ENCODE data around the gene EXOSC10.
"Not testable (repeated sequence)": the region's sequence is repeated elsewhere in the genome, so short reads cannot be mapped to it uniquely, and the experiment has no call there.

EXOSC10 gene

DNA sequence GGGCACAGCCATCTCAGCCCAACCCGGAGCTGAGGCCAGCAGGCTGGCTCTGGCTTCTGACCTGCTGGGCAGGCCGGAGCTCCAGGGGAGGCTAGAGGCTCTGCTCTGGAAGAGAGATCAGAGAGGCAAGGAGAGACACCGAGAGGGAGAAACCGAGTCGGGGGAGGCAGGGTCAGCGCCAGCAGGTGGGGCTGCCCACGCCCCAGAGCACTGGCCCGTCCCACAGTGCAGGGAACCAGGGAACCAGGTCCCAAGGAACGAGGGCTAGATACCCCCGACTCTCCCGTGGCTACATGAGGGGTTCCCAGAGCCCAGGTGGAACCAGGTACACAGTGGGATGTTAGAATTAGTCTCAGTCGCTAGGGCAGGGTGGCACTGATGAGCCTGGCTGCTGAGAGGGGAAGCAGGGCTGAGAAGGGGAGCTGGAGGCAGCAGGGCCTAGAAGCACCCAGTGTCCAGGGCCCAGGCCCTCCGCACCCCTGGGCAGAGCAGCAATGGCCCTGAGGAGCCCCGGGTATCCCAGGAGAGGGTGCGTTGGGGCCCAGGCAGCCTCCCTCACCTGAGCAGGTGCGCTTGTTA, 54.7 kb downstream of the EXOSC10 start:
- DNase-seq, result peak in 1 of 2 donors; percentile 44
- no peak overlapping the region for H3K4me3 ChIP-seq
- H3K4me1 ChIP-seq, result no peaks in the 10 kb centered on the region
- intact Hi-C loops (cut with DNase I; ENCODE audit: low total_unique reads), result loop anchor here (5.0 kb wide), 1 partner anchor 602 kb away; no protein-coding TSS in a partner anchor
- H3K9me3 ChIP-seq, result no peaks in the 10 kb centered on the region
- no peak overlapping the region for H3K27ac ChIP-seq
- TF ChIP-seq, protein P1, sequence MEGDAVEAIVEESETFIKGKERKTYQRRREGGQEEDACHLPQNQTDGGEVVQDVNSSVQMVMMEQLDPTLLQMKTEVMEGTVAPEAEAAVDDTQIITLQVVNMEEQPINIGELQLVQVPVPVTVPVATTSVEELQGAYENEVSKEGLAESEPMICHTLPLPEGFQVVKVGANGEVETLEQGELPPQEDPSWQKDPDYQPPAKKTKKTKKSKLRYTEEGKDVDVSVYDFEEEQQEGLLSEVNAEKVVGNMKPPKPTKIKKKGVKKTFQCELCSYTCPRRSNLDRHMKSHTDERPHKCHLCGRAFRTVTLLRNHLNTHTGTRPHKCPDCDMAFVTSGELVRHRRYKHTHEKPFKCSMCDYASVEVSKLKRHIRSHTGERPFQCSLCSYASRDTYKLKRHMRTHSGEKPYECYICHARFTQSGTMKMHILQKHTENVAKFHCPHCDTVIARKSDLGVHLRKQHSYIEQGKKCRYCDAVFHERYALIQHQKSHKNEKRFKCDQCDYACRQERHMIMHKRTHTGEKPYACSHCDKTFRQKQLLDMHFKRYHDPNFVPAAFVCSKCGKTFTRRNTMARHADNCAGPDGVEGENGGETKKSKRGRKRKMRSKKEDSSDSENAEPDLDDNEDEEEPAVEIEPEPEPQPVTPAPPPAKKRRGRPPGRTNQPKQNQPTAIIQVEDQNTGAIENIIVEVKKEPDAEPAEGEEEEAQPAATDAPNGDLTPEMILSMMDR (IDR thresholded peaks at IDR 0.05), result no peak
- no peaks in the 10 kb centered on the region for H3K36me3 ChIP-seq
- H3K27me3 ChIP-seq, result peaks cover 0 to 21% of the 10 kb centered on the region in 2 donors

DNA sequence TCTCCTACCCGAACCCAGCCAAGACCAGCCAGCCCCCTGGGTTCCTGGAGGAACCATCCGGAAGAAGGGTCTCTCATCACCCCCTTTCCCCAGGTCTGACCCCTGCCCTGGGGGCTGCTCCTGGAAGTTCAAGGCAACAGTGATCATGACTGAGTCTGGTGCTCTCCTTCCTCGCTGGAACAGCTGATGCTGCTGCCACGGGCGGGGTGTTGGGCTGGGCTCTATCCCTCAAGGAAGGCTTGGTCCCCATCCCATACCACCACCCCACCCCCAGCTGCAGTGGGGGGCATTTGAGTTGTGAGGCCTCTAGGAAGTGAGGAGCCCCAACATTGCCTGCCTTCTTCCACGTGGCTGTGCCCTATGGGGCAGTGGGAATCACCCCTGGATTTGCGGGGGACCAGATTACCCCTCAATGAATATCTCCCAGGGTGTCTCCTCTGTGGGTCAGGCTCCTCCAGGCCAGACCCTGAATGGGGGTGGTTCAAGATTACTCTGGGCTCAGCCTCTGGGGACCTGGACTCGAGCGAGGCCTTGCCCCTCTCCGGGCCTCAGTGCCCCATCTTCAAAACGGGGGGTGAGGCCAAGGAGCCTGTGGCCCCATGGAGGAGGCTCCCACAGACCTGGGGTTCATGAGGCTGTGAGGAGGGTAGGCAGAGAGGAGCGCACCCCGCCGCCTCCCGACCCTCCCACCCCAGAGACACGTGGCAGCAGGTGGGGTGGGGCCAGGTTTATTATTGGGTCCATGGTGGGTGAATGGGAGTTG, 55.4 kb downstream of the EXOSC10 start:
- Histone ChIP-seq H3K9me3 (no peaks in the 10 kb centered on the region), H3K36me3 (no peaks in the 10 kb centered on the region), H3K4me3 (no peak overlapping the region), H3K27me3 (peaks cover 0 to 21% of the 10 kb centered on the region in 2 donors), H3K27ac (no peak overlapping the region), H3K4me1 (no peaks in the 10 kb centered on the region)
- intact Hi-C loops (cut with DNase I; ENCODE audit: low total_unique reads), result loop anchor here (5.0 kb wide), 1 partner anchor 603 kb away; no protein-coding TSS in a partner anchor
- TF ChIP-seq, protein P1 (IDR thresholded peaks at IDR 0.05), result no peak
- DNase-seq, result peak in 1 of 2 donors; percentile 52

DNA sequence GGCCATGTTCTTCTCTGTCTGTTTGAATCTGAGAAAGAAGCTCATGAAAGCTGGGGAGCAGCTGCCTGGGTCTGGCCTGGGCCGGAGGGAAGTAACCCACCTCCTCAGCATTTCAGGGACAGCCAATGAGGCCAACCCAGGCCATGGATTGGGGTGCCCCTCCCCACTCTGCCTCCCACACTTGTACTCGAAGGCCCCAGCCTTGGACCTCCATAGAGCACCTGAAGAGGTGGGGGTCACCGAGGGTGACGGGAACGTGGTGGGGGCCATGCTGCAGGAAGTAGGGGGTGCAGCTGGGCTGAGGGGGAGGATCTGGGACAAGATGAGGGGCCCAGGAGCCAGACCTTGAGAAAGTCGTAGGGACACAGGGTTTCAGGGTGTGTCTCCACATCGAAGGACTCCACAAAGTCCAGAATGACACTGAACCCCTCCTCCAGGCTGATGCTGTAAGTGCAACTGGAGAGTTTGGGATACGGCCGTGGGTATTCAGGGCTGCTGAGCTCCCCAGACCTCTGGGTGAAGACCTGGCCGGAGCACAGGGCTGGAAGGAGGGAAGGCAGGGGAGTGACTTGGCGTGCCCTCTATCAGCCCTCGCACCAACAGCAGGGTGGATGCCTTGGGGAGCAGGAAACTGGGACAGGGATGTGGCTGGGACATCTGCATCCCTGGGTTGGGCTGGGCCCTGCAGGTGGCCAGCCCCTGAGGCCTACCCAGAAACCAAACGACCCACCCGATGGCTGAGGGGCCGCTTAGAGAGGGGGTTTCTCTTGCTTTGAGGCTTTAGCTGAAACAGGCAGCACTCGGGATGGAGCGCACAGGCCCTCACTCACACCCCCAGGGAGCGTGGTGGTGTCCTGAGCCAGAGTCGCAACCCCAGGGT, 56.4 kb downstream of the EXOSC10 start:
- Histone ChIP-seq H3K9me3 (no peaks in the 10 kb centered on the region), H3K36me3 (no peaks in the 10 kb centered on the region), H3K27ac (no peak overlapping the region), H3K4me1 (peaks cover 0 to 3% (median 1%) of the 10 kb centered on the region in 4 donors), H3K4me3 (no peak overlapping the region), H3K27me3 (peaks cover 0 to 21% of the 10 kb centered on the region in 2 donors)
- intact Hi-C loops (cut with DNase I; ENCODE audit: low total_unique reads), result loop anchor here (5.0 kb wide), 1 partner anchor 604 kb away; no protein-coding TSS in a partner anchor
- TF ChIP-seq, protein P1 (IDR thresholded peaks at IDR 0.05), result no peak
- DNase-seq, result peak in 1 of 2 donors; percentile 55

DNA sequence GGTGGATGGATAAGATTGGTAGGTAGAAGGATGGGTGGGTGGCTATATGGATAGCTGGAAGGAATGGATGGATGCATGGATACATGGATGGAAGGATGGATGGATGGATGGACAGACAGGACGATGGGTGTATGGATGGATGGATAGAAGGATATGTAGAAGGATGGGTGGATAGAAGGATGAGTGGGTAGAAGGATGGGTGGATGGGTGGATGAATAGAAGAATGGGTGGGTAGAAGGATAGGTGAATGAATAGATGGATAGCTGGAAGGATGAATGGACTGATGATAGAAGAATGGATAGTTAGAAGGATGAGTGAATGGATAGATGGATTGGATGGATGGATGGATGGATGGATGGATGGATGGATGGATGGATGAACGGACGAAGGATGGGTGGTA, 57.6 kb downstream of the EXOSC10 start:
- DNase-seq, result no peak
- Histone ChIP-seq H3K27ac (no peak overlapping the region), H3K4me1 (peaks cover 0 to 8% (median 6%) of the 10 kb centered on the region in 4 donors), H3K27me3 (peaks cover 0 to 21% of the 10 kb centered on the region in 2 donors), H3K9me3 (no peaks in the 10 kb centered on the region), H3K4me3 (no peak overlapping the region), H3K36me3 (no peaks in the 10 kb centered on the region)
- intact Hi-C loops (cut with DNase I; ENCODE audit: low total_unique reads), result loop anchor here (5.0 kb wide), 1 partner anchor 605 kb away; no protein-coding TSS in a partner anchor
- TF ChIP-seq, protein P1 (IDR thresholded peaks at IDR 0.05), result no peak

DNA sequence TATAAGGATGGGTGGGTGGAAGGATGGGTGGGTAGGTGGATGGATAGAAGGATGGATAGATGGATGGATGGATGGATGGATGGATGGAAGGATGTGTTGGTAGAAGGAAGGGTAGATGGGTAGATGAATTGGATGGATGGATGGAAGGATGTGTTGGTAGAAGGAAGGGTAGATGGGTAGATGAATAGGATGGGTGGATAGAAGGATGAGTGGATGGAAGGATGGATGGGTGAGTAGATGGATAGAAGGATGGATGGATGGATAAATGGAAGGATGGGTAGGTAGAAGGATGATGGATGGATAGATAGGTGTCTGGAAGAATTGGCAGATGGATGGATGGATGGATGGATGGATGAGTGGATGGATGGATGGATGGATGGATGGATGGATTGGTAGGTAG, 58.6 kb downstream of the EXOSC10 start:
- DNase-seq, result no peak
- no peaks in the 10 kb centered on the region for H3K36me3 ChIP-seq
- intact Hi-C loops (cut with DNase I; ENCODE audit: low total_unique reads), result loop anchor here (5.0 kb wide), 1 partner anchor 606 kb away; no protein-coding TSS in a partner anchor
- no peak overlapping the region for H3K27ac ChIP-seq
- peaks cover 0 to 8% (median 6%) of the 10 kb centered on the region in 4 donors for H3K4me1 ChIP-seq
- peaks cover 0 to 21% of the 10 kb centered on the region in 2 donors for H3K27me3 ChIP-seq
- H3K9me3 ChIP-seq, result no peaks in the 10 kb centered on the region
- TF ChIP-seq, protein P1 (IDR thresholded peaks at IDR 0.05), result no peak
- no peak overlapping the region for H3K4me3 ChIP-seq

DNA sequence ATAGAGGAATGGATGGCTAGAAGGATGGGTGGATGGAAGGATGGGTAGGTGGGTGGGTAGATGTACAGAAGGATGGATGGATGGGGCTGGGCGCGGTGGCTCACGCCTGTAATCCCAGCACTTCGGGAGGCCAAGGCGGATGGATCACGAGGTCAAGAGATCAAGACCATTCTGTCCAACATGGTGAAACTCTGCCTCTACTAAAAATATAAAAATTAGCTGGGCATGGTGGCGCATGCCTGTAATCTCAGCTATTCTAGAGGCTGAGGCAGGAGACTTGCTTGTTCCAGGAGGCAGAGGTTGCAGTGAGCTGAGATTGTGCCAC, 59.6 kb downstream of the EXOSC10 start:
- DNase-seq, result not testable (repeated sequence)

More for the DNA sequence above, 59.6 kb downstream of the EXOSC10 start:
- not testable (repeated sequence) for H3K27ac ChIP-seq, H3K9me3 ChIP-seq, H3K4me1 ChIP-seq, H3K4me3 ChIP-seq, H3K36me3 ChIP-seq
- H3K27me3 ChIP-seq, result peaks cover 0 to 16% of the 10 kb centered on the region in 2 donors
- intact Hi-C loops (cut with DNase I; ENCODE audit: low total_unique reads), result loop anchor here (5.0 kb wide), 1 partner anchor 607 kb away; no protein-coding TSS in a partner anchor
